HL-60 (cell line): ENCODE measurements around the gene FRAS1.

Experiments used
- DNase-seq, 2 experiments: peaks; one replicate each; pipeline ENCODE4 v3.0.0-alpha.2; 2010 to 2020; ENCODE audit warnings: low read depth in 1 of 2, low spot score in 1 of 2
- H3K27ac ChIP-seq: fragments of 250-450 bp; sonication (Bioruptor Pico); replicated peaks from 2 replicates; pipeline ENCODE4 v1.5.1; 2020; ENCODE audit warnings: mild to moderate bottlenecking, moderate library complexity
- H3K27me3 ChIP-seq: fragments of 250-450 bp; sonication (Bioruptor Pico); 2 replicates; pipeline ENCODE4 v1.5.1; 2021; ENCODE audit warnings: mild to moderate bottlenecking, moderate library complexity; ENCODE audit not compliant: insufficient read depth, poor library complexity, severe bottlenecking
- H3K4me3 ChIP-seq: replicated peaks from 2 replicates; pipeline ENCODE4 v1.5.1; 2011; ENCODE audit warnings: mild to moderate bottlenecking, control low read depth, low read length; ENCODE audit not compliant: insufficient read depth
- GABPA ChIP-seq: IDR thresholded peaks from 2 replicates; pipeline ENCODE4 v1.6.1; 2012; ENCODE audit warnings: low read depth
- POLR2AphosphoS5 ChIP-seq: IDR thresholded peaks from 2 replicates; pipeline ENCODE4 v1.6.1; 2012; ENCODE audit warnings: low read depth
- SPI1 ChIP-seq: IDR thresholded peaks from 2 replicates; pipeline ENCODE4 v1.6.1; 2012; ENCODE audit warnings: low read depth, mild to moderate bottlenecking, borderline replicate concordance
- TF ChIP-seq, protein P1 (sequence below): IDR thresholded peaks from 2 replicates; pipeline ENCODE4 v1.6.1; 2012; ENCODE audit warnings: low read depth; ENCODE audit not compliant: insufficient replicate concordance
- TF ChIP-seq, protein P2 (sequence below): IDR thresholded peaks from one replicate; pipeline ENCODE4 v1.5.1; 2011; ENCODE audit warnings: low read length, control low read depth, inconsistent platforms; ENCODE audit not compliant: insufficient read depth

The FRAS1 gene

DNA sequence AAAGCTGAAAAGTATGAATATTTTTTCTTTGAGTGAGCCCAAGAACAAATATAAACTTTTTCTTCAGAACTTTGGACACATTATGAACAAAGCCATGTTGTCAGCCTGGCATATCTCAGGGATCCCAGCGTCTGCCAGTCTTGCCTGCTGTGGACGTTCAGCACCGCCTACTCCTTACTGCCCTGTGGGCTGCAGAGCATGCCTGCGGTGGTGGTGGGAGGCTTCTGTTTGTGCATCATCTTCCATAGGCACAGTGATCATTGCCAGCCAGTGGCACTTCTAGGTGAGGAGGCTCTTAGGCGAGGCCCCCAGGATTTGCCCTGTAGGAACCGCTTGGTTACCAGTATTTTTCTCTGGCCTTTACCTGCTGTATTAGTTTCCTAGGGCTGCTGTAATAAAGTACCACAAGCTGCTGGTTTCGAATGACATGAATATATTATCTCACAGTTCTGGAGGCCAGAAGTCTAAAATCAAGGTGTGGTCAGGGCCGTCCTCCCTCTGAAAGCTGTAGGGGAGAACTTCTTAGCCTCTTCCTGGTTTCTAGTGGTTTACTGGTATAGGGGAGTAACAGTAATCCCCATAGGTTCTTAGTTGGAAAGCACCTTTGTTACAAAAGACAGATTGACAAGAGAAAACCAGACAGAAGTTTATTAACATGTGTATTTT lies 509.8 kb downstream of the FRAS1 start:
- Histone ChIP-seq H3K27ac (no peak overlapping the region), H3K4me3 (no peak overlapping the region), H3K27me3 (no peaks in the 10 kb centered on the region)
- TF ChIP-seq, protein P1, sequence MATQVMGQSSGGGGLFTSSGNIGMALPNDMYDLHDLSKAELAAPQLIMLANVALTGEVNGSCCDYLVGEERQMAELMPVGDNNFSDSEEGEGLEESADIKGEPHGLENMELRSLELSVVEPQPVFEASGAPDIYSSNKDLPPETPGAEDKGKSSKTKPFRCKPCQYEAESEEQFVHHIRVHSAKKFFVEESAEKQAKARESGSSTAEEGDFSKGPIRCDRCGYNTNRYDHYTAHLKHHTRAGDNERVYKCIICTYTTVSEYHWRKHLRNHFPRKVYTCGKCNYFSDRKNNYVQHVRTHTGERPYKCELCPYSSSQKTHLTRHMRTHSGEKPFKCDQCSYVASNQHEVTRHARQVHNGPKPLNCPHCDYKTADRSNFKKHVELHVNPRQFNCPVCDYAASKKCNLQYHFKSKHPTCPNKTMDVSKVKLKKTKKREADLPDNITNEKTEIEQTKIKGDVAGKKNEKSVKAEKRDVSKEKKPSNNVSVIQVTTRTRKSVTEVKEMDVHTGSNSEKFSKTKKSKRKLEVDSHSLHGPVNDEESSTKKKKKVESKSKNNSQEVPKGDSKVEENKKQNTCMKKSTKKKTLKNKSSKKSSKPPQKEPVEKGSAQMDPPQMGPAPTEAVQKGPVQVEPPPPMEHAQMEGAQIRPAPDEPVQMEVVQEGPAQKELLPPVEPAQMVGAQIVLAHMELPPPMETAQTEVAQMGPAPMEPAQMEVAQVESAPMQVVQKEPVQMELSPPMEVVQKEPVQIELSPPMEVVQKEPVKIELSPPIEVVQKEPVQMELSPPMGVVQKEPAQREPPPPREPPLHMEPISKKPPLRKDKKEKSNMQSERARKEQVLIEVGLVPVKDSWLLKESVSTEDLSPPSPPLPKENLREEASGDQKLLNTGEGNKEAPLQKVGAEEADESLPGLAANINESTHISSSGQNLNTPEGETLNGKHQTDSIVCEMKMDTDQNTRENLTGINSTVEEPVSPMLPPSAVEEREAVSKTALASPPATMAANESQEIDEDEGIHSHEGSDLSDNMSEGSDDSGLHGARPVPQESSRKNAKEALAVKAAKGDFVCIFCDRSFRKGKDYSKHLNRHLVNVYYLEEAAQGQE, result no peak
- TF ChIP-seq, protein P2, sequence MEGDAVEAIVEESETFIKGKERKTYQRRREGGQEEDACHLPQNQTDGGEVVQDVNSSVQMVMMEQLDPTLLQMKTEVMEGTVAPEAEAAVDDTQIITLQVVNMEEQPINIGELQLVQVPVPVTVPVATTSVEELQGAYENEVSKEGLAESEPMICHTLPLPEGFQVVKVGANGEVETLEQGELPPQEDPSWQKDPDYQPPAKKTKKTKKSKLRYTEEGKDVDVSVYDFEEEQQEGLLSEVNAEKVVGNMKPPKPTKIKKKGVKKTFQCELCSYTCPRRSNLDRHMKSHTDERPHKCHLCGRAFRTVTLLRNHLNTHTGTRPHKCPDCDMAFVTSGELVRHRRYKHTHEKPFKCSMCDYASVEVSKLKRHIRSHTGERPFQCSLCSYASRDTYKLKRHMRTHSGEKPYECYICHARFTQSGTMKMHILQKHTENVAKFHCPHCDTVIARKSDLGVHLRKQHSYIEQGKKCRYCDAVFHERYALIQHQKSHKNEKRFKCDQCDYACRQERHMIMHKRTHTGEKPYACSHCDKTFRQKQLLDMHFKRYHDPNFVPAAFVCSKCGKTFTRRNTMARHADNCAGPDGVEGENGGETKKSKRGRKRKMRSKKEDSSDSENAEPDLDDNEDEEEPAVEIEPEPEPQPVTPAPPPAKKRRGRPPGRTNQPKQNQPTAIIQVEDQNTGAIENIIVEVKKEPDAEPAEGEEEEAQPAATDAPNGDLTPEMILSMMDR, result no peak
- no peak for TF ChIP-seq SPI1
- no peak for DNase-seq

DNA sequence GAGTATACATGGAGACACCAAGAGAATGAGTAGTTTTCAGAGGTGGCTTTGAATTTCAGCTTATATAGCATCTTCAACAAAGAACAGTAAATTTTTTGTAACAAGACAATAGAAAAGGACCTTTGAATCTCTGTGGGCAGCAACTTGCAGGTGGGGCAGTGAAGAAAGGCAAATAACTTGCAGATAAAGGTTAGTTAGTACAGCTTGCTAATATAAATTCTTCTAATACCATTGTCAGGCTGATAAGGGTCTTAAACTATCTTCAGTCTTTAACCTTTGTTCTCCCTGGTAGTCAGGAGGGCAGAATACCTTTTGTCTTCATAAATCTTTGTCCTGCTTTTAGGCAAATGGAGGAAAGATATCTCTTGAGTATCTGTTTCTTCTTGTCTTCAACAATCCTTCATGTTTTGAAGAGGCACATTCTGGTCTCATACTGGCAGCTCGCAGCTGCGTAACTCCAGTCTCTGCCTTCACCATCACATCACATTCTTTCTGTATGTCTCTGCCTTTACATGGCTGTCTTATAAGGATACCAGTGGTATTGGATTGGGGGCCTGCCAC lies 510.5 kb downstream of the FRAS1 start:
- no peaks in the 10 kb centered on the region for H3K27me3 ChIP-seq
- TF ChIP-seq, protein P1, result no peak
- TF ChIP-seq, protein P2, result no peak
- TF ChIP-seq SPI1, result no peak
- no peak for TF ChIP-seq GABPA
- no peak for TF ChIP-seq POLR2AphosphoS5
- H3K27ac ChIP-seq, result no peak overlapping the region
- H3K4me3 ChIP-seq, result no peak overlapping the region
- no peak for DNase-seq

DNA sequence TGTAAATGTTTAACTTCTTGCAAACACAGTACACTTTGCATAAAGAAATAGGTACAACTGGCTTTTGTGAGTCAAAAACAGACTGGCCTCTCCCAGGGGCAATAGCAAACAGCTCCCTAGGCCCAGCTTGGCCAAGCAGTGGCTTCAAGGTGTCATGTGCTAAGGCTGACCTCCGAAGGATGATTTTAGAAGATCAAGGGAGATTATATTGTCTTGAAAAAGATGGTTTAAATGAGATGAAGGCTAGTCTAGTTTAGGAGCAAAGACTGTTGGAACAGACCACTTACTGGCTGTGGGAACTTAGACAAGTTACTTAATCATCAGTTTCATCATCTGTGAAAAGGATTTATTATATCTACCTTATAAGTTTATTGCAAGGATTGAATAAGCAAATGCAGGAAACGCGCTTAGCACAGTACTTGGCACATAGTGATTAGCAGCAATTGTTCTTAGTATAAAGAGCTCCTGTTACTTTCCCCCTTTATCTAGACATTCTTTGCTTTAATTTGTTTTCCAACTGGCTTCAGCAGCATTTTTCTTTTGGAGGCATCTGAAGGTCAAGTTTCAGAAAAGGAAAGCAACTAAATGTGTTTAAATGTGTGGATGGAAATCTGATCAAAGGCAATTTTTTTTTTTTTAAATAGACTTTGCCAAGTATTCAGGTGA lies 511.6 kb downstream of the FRAS1 start:
- H3K4me3 ChIP-seq, result no peak overlapping the region
- no peaks in the 10 kb centered on the region for H3K27me3 ChIP-seq
- TF ChIP-seq POLR2AphosphoS5 (no peak), GABPA (no peak)
- TF ChIP-seq, protein P2, result no peak
- TF ChIP-seq, protein P1, result no peak
- H3K27ac ChIP-seq, result no peak overlapping the region
- no peak for DNase-seq
